HG03354 (cell line): ENCODE measurements around the gene IL9.

Experiments
- ATAC-seq: cut with Tn5 transposase; IDR thresholded peaks from one replicate; pipeline ENCODE4 v1.9.1; 2021; ENCODE audit warnings: mild to moderate bottlenecking; ENCODE audit not compliant: unreplicated experiment, poor library complexity, severe bottlenecking

Gene IL9

DNA sequence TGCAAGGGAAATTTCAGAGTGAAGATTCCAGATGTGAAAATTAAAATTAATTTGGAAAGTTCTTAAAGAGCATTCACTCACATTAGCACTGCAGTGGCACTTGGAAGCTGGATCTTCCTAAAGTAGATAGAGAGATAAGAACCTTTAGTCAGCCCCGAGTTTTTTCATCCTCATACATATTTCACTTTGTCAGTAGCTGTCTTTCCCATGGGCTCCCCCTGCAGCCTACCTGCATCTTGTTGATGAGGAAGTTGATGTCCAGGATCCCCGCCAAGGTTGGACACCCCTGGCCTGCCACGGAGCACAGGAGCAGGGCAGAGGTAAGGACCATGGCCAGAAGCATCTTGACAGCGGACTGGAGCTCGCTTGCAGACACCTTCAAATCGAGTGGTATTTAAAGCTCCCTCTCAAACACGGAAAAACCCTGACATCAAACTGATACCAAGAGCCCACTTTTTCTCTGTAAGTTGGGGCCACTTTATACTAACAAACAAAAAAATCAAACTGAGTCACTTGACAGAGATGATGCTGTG lies at the start of gene IL9:
IL9 (minus strand) TSS at position 368 of the 533 bp plus-strand sequence; CDS start at position 343, 25 bp downstream.
- no peak for ATAC-seq

DNA sequence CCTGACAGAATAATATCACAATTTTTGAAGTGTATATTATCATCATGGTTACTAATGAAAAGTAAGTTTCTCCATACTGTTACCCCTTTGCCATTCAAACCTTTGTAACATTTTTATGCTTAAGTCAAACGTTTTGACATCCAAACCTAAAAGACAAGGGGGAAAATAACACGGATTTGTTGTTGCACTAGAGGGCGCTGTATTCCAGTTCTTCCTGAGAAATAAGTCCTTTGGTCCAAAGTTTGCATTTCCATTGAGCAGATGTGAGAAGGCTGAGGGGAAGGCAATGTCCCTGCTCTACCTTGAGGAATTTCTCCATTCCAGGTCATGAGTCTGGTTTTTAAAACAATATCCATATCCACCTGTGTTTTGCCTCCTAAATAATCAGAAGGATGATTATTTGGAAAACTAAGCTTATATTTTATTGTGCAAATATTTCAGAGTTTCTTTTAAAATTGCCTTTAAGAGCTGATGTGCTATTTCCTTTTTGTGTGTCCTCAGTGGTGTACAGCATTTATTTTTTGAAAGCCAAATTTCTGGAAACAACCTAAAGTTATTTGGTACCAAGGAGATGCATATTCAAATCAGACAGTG lies 49.4 kb upstream of the IL9 start:
- no peak for ATAC-seq

DNA sequence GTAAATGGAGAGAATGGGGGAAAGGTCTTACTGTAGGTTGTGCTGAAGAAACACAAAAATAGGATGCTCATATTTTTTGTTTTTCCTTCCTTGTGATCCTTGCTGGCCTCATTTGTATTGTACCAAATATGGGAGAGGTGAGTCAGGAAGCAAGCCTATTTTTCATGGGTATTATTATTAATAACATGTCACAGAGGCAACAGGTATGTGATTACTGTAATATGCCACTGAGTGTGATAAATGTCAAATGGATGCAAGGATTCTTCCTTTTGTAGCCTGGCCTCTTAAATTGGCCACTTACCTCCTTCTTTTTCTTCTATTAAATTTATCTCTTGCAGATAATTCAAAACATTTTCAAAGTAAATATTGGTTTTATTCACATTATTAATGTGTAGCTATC lies 48.9 kb upstream of the IL9 start:
- no peak for ATAC-seq

DNA sequence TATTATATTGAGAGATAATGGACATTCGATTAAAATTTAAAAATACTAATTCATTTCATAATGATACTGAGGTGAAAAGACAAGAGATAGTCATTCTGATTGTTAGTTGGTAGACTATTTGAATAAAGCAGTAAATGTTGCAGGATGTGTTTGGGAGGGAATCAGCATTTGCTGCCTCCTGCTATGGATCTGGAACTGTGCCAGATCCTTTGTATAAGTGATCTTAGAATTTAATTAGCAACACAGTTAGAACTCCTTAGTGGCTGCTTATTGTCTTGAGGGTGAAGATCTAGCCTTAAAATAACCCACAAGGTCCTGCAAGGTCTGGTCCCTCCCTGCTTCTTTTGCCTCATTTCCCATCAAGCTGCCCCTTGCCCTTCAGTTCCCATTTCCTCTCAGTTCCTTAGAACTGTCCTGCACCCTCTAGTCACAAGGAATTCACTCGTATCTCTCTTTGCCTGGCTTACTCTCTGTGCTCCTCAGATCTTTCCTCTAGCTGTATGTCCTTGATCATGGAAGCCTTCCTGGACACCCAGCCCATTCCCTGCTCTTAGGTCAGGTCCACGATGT lies 46.6 kb upstream of the IL9 start:
- ATAC-seq, result no peak

DNA sequence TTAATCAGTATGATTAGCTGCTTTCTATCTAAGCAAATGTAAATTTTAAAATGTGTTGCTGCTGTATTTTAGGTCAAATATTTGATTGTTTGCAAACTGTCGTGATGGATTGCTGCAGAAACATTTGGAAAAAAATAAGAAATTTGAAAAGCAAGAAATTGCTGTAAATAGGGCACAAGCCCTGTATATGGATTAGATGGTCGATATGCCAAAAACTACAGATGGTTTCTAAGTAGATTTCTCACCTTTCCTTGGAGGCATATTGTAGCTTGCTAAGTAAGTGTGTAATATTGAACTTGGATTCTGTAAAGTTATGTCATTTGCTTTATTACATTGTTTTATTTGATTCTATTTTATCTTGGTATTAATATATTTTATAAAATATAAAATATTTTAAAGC lies 46.1 kb upstream of the IL9 start:
- ATAC-seq, result no peak

DNA sequence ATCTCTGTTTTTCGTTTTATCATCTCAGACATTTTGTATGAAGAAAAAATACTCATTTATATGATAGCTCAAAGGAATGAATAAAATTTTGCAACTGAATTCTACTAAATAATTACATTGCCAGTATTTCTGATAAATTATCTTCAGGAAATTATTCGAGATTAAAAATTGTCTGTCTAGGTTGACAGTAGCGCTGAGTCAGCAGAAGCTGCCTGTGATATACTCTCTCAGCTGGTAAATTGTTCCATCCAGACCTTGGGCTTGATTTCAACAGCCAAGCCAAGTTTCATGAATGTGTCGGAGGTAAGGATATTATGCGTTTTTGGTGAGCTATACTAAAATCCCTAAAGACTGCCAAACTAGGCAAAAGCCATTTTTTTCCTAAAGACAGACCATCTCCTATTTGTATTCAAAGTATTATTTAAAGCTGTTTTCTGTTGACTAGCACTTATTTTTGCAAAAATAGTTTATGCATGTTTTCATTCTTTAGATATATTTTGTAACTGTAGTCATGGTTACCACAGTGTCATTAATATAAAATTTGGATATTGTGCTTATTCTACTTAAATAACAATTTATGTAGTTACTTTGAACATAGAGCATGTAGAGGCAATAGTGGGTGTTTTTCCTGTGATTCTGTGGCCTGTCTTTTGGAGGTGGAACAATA lies 41.7 kb upstream of the IL9 start:
- ATAC-seq, result no peak

DNA sequence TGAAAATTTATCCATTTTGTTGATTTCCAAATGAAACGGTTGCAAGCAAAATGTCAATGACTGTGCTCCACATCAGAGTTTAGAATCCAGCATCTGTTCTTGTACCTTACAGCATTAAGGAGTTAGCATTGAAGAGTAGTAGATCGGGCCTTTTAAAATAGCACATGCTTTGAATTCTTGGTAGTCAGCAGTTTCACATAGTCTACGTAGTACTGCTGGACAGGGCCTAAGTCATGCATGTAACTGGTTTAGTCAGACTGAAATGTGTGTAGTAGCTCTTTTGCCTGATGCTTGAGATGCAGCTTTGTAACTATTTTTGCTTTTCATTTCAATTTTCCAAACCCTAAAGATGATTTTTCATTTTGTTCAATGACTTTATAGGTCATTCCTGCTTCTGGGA lies 39.3 kb upstream of the IL9 start:
- no peak for ATAC-seq

DNA sequence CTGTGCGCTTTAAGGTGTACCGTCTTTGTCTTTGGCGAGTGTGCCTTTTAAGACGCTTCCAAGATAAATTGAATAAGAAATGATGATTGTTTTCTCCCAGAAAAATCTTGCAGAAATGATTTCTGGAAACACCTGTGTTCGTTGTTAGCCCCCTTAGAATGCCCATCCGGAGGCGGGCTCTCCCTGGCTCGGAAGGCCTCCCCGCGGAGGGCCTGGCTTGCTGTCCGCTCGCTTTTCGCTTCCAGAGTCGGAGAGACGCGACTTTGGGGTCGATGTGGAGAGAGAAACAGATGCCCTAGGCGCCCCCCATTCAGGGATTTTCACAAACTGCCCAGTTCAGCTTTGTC lies 35.3 kb upstream of the IL9 start:
- ATAC-seq, result no peak

DNA sequence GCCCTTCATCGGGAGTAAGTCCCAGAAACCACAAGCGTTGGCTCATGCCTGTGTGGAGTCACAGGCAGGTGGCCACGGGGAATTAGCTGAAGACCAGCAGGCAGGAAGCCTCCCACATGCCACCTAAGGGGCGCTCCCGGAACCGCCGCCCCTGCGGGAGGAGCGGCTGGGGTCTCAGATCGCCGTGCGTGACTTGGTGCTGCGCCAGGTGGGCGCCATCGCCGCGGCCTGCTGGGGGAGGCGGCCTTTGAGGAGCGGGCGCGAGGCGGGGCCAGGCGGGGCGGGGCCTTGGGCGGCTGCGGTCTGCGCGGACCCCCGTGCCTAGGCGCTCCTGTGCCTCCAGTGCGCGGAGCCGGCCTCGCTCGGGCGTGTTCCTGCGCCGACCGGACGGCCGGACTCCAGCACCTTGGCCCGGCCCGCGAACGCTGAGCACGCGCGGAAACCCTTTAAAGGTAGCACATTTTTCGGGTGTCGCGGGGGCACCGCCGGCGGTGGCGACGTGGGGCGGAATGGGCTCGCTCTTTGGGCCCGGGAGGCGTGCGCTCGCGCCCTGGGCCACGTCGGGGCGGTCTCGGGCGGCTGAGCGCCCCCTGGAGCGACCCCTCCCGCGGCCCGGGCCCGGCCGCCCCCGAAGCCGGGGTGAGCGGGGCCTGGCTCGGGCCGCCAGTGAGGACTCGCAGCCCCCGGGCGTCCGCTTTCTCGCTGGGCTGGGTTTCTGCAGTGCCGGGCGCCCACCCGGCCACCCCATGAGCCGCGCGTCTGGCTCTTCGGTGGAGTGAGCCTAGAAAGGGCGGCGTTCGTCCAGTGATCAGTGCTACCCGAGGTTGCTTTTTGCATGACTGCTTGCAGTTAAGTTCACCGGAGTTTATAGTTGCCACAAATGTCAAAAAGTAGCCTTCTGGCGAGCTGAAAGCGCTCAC lies 34.6 kb upstream of the IL9 start:
- ATAC-seq, result no peak

DNA sequence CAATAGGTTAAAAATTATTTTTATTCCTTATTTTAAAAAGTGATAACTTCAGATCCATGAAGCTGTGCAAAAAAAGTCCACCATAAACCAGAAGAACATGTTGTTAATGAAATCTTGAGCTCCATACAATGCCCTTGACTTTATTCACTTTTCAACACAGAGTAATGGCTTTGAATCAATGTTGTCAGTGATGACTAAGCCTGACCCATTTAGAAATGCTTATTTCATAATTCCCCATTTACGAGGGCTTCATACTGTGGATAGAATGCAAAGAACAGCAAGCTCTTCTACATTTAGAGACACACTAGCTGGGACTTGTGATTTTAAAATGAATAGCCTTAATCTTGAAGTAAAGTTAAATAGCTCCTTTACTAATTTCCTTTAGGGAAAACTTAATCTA lies 25.7 kb upstream of the IL9 start:
- ATAC-seq, result no peak

DNA sequence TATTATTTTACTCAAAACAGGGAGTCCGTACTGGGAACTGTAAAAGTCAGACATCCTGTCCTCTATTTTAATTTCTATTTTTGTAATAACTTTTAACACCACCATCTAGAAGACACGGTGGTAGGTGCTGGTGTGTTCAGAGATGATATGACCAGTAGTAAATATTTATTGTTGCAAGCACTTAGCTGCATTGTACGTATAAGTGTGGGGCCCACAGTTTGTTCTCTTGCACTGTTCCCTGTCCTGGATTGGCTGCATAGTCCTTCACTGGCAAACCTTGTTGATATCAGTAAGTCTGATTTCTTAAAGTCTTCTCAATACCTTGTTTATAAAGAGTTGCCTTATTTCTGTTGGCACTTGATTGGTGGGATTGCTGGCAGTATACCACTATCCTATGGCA lies 24.6 kb upstream of the IL9 start:
- no peak for ATAC-seq

DNA sequence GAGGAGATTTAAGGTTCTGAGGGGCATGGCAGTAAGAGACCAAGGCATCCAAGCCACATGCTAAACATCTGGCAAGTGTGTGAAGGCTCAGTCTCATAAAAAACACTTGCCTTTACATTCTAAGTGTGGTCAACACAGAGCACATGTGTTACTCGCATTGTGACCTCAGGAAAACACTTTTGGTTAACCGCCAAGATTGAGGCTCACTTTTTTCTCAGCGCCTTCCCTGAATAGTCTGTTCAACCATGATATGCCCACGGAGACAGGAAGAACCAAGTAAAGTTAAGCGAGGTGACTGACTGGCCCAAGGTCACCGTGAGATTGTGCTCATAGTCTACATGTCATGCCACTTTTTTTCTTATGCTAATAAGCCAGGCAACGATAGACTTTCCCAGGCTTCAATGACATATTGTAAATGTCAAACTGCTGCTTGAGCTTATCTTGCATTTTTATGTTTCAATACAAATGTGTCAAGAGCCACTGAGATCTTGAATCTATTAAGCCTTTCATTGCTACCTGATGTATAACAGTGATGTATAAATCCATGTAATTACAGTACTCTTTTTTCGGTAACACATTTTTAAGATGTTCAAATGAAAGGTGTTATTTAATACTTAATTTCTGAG lies 21.1 kb upstream of the IL9 start:
- ATAC-seq, result no peak

DNA sequence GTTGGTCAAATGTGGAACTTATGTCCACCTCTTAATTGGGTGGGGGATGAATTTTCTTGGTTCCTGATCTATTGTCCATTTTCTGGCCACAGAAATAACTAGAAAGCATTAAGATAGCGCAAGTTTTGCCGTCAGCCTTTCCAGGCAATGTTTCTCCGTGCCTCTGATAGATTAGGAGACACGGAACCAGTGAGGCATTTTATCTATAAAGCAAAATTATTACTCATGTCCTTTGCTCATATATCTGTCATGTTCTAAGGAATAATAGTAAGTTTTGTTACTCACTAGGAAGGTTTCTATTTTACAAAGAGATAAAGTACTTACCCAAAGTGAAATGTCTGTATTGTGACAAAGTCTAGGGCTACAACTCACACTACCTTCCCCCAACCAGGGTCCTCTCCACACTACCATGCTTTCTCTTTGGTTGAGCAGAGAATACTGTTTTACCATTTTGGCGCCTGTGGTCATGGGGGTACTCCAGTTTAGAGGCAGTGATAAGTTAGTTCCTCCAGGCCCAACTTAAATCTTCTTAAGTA lies 19.9 kb upstream of the IL9 start:
- ATAC-seq, result no peak

DNA sequence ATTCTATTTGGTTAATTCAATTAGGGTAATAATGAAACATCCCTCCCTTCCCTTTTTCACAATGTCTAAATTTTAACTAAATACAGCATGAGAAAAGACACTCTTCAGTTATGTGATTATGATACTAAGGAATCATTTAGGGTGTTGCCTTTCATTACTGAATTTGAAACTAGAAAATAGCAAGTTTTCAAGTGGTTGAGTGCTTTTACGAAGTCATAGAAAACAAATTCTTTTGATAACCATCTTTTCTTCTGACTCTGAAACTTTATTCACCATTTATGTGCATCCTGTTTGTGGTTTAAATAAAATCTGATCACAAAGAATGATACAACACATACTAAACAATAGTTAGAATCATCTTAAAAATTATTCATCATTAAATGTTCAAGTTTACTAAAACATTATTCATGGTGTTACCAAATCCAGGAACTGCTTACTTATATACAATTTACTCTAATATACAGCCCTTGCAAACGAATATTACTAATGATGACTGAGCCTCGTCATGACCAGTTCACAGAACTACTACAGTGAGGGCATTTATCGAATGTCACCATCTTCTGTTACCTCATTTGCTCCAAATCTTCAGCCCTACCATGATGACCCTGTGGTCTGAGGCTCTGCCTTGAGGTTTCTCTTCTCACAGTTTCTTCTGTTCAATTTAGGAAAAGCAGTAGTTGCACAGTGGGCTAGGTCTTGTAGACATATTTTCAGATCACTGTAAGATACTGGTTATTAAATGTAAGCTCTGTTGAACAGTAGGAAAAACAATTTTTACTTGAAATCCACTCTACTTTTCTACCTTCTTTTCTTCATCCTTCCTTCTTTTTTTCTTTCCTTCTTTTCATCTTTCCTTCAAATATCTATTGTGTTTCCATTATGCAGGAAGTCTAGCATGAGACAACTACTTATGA lies 18.3 kb upstream of the IL9 start:
- ATAC-seq, result no peak

DNA sequence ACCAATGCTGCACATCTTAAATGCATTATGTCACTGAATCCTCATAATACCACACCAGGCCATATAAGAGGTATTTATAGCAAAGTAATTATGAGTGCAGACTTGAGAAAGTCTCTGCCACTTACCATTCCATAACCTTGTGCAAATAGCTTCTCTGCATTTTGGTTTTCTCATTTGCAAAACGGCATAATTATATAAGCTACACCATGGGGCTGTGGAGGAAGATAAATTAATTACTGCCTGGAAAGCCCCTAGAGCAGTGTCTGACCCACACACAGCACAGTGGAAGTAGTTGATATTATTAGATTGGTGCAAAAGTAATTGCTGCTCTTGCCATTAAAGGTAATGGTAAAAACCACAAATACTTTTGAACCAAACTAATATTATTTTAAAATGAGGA lies 9.5 kb upstream of the IL9 start:
- no peak for ATAC-seq

DNA sequence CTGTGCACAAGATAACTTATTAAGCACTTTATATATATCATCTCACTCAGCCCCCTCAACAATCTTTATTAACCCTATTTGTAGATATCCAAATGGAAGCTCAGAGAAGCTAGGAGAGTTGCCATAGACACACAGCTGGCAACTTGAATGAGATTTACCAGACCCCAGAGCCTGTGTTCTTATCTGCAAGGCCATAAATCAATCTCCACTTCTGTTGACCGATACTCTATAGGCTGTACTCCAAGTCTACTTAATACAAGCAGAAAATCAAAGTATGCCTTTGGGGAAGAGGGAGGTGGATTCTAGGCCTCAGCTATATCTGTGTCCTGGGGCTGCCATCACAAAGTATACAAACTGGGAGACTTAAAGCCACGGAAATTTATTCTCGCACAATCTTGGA lies 6.0 kb upstream of the IL9 start:
- no peak for ATAC-seq

DNA sequence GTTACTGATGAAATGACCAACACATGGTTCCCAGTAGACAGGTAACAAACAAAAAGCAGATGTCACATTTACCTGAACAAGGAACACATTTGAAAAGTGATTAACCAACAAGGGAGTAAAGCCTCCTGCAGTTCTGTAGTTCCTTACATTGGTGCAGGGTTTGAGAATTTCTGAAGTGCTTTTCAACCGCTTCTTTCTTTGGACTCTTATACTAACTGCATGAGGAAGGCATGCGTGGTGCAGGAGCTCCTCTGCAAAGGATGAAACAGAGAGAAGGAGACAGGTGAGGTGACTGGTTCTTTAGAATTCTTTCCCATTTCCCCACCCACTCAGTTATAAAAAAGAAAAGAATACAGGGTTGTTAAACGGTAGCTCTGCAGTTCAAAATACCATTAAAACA lies 4.6 kb upstream of the IL9 start:
- ATAC-seq, result no peak

DNA sequence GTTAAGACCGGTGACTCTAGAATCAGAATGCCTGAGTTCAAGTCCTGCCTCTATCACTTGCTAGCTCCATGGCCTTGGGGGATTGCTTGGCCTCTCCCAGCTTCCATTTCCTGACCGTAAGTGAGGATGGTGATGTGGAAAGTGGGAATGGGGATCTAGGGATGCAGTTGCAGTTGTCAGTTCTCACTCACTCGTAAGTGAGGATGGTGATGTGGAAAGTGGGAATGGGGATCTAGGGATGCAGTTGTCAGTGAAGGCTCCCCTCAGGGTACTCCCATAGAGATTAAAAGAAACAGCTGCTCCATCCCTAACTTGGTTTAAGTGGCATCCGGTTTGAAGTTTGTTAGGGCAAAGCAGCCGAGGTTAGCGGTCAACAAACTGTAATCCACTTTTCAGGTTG lies 3.0 kb upstream of the IL9 start:
- ATAC-seq, result no peak

DNA sequence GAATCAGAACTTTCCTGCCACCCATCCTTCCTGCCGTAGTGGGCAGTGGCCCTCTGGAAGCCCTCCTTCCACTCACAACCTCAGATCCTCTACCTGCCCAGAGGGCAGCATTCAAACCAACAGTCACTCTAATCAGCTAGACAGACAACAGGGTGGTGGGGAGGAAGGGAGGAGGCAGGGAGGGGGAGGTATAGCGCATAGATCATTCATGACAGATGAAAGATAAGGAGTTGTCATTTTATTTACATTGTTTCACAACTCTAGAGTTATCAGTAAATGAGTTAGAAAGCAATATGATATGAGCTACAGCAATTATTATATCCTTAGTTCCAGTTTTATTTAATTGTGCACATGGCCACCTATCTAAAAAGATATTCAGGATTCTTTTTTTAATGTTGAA lies 852 bp downstream of the IL9 start:
- ATAC-seq, result no peak
